Esophagus (tissue), 2 donors: Measurements from ENCODE around the gene IL17RE. TPM values are rescaled to one million over a fixed set of nuclear protein-coding genes. Genes with fewer than 3 reads are reported as not detected.

Experiments used
- H3K27ac ChIP-seq, 2 donors: one replicate each; pipeline ENCODE4 v1.5.1; 2013; ENCODE audit warnings: low read depth in 2 of 2, mild to moderate bottlenecking in 2 of 2, inconsistent platforms in 1 of 2, low read length in 1 of 2, moderate library complexity in 1 of 2
- H3K27me3 ChIP-seq, 2 donors: one replicate each; pipeline ENCODE4 v1.6.1; 2013; ENCODE audit warnings: low read length in 2 of 2, control low read depth in 1 of 2, mild to moderate bottlenecking in 1 of 2; ENCODE audit not compliant: insufficient read depth in 2 of 2, control insufficient read depth in 1 of 2
- H3K36me3 ChIP-seq, 2 donors: one replicate each; pipeline ENCODE4 v1.6.1; 2013; ENCODE audit warnings: low read length in 1 of 2; ENCODE audit not compliant: control insufficient read depth in 2 of 2, insufficient read depth in 2 of 2
- H3K4me1 ChIP-seq, 2 donors: one replicate each; pipeline ENCODE4 v1.6.1; 2013; ENCODE audit warnings: low read length in 1 of 2; ENCODE audit not compliant: control insufficient read depth in 2 of 2, insufficient read depth in 2 of 2
- H3K4me3 ChIP-seq, 2 donors: one replicate each; pipeline ENCODE4 v1.5.1; 2013; ENCODE audit warnings: low read length in 2 of 2, mild to moderate bottlenecking in 2 of 2, low read depth in 1 of 2, moderate library complexity in 1 of 2
- H3K9me3 ChIP-seq, 2 donors: one replicate each; pipeline ENCODE4 v1.6.1; 2013; ENCODE audit warnings: mild to moderate bottlenecking in 2 of 2, low read depth in 1 of 2, low read length in 1 of 2, moderate library complexity in 1 of 2; ENCODE audit not compliant: control insufficient read depth in 2 of 2, insufficient read depth in 1 of 2
- WGBS, 2 donors: extraction: QIAGEN DNeasy Blood & Tissue Kit; methylation state at CpG; one replicate each; pipeline ENCODE4 v1.1.7; 2013; 5-methylcytosine and 5-hydroxymethylcytosine counted together
- polyA plus RNA-seq, 2 donors: library from polyadenylated mRNA; stranded (reverse); fragments of 200-250 nt; gene quantifications; one replicate each; pipeline ENCODE4 v1.2.3, GENCODE V29; 2013
- donor health status: healthy with polysubstance abuse.
- donor health status: Bipolar disorder and iron deficiency.

Gene IL17RE
- polyA plus RNA-seq, 2 donors = 9.2 to 24.9 TPM

GRCh38 chr3:9913601-9914000 lies 11.0 kb downstream of the IL17RE start:
- no peaks in the 10 kb centered on the region for H3K27me3 ChIP-seq
- H3K4me1 ChIP-seq = peaks cover 4 to 26% of the 10 kb centered on the region in 2 donors
- no peaks in the 10 kb centered on the region for H3K9me3 ChIP-seq
- H3K27ac ChIP-seq = peak overlapping the region in 1 of 2 donors; percentile 78
- H3K36me3 ChIP-seq = peaks cover 0 to 12% of the 10 kb centered on the region in 2 donors
- no peak overlapping the region for H3K4me3 ChIP-seq
- 55 to 59% methylated on average over 5 of the region's 5 CpGs for WGBS, 2 donors

DNA sequence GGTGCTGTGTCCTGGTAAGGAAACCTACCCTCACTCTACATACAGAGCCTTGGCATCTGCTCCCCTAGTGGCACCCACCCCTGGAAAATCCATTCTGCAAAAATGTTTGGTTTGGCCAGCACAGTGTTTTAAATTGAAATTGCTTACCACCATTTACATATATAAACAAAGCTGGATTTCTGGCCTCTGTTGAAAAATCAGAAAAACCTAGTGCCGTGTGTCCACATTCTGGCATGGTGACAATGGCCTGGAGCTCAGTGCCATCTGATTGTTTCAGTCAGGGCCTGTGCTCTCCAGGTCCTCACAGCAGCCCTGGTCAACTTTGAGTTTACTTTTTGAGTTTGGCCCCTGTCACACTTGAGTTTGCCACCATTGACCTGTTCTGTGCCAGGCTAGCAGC lies 11.4 kb downstream of the IL17RE start:
- no peaks in the 10 kb centered on the region for H3K27me3 ChIP-seq
- 45 to 47% methylated on average over 1 of the region's 1 CpG for WGBS, 2 donors
- peaks cover 4 to 26% of the 10 kb centered on the region in 2 donors for H3K4me1 ChIP-seq
- H3K9me3 ChIP-seq = no peaks in the 10 kb centered on the region
- no peak overlapping the region for H3K4me3 ChIP-seq
- H3K27ac ChIP-seq = peak overlapping the region in 1 of 2 donors; percentile 78
- peaks cover 0 to 11% of the 10 kb centered on the region in 2 donors for H3K36me3 ChIP-seq

- H3K27ac ChIP-seq = peak overlapping the region; percentile 86 to 95
- H3K9me3 ChIP-seq = no peaks in the 10 kb centered on the region
- H3K27me3 ChIP-seq = no peaks in the 10 kb centered on the region
- H3K4me1 ChIP-seq = peaks cover 4 to 26% of the 10 kb centered on the region in 2 donors
- WGBS, 2 donors = 27 to 31% methylated on average over 15 of the region's 15 CpGs
- H3K4me3 ChIP-seq = peak overlapping the region; percentile 60 to 61
- peaks cover 0 to 7% of the 10 kb centered on the region in 2 donors for H3K36me3 ChIP-seq
Measured at GRCh38 chr3:9914559-9915253, 12.1 kb downstream of the IL17RE start.

GRCh38 chr3:9915254-9916141 lies 12.8 kb downstream of the IL17RE start:
- Histone ChIP-seq H3K4me3 (peak overlapping the region; percentile 60 to 61), H3K36me3 (peaks cover 0 to 10% of the 10 kb centered on the region in 2 donors), H3K27ac (peak overlapping the region; percentile 86 to 95), H3K9me3 (no peaks in the 10 kb centered on the region), H3K27me3 (no peaks in the 10 kb centered on the region), H3K4me1 (peaks cover 4 to 26% of the 10 kb centered on the region in 2 donors)
- 1 to 3% methylated on average over 80 to 99 of the region's 99 CpGs for WGBS, 2 donors

GRCh38 chr3:9916346-9916733 lies 13.7 kb downstream of the IL17RE start:
- Histone ChIP-seq H3K9me3 (no peaks in the 10 kb centered on the region), H3K36me3 (peaks cover 0 to 7% of the 10 kb centered on the region in 2 donors), H3K4me1 (peaks cover 4 to 26% of the 10 kb centered on the region in 2 donors), H3K4me3 (peak overlapping the region in 1 of 2 donors; percentile 84), H3K27me3 (no peaks in the 10 kb centered on the region), H3K27ac (peak overlapping the region; percentile 92 to 95)
- WGBS, 2 donors = 37 to 43% methylated on average over 7 of the region's 7 CpGs

GRCh38 chr3:9916734-9917680 lies 14.4 kb downstream of the IL17RE start, which contains the start of gene IL17RC:
TSS of gene IL17RC (plus strand) at chr3:9917098. CDS start at chr3:9917316, 218 bp downstream.
- Histone ChIP-seq H3K36me3 (peaks cover 0 to 6% of the 10 kb centered on the region in 2 donors), H3K4me3 (peak within 1 kb of the TSS; percentile 61 to 84), H3K9me3 (no peaks in the 10 kb centered on the region), H3K27ac (peak within 1 kb of the TSS; percentile 92 to 95), H3K4me1 (peaks cover 4 to 26% of the 10 kb centered on the region in 2 donors), H3K27me3 (no peaks in the 10 kb centered on the region)
- WGBS, 2 donors = 11 to 14% methylated on average over 18 to 19 of the region's 19 CpGs

DNA sequence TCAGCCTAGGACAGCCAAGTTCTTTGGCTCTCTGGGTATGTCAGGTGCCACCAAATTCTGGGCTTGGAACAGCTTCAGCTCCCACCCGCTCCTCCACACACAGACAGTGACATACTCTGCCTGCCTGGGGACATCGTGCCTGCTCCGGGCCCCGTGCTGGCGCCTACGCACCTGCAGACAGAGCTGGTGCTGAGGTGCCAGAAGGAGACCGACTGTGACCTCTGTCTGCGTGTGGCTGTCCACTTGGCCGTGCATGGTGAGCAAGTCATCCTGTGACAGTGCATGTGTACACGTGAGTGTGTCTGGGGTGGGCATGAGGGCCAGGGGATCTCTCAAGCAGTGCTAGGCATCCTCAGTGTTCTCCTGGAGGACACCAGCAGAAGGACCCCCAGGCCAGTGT lies 15.2 kb downstream of the IL17RE start:
- WGBS, 2 donors = 55 to 68% methylated on average over 10 of the region's 10 CpGs
- Histone ChIP-seq H3K27ac (peak overlapping the region in 1 of 2 donors; percentile 92), H3K36me3 (peaks cover 0 to 6% of the 10 kb centered on the region in 2 donors), H3K4me3 (peak overlapping the region; percentile 59 to 84), H3K4me1 (peaks cover 4 to 26% of the 10 kb centered on the region in 2 donors), H3K9me3 (no peaks in the 10 kb centered on the region), H3K27me3 (no peaks in the 10 kb centered on the region)

DNA sequence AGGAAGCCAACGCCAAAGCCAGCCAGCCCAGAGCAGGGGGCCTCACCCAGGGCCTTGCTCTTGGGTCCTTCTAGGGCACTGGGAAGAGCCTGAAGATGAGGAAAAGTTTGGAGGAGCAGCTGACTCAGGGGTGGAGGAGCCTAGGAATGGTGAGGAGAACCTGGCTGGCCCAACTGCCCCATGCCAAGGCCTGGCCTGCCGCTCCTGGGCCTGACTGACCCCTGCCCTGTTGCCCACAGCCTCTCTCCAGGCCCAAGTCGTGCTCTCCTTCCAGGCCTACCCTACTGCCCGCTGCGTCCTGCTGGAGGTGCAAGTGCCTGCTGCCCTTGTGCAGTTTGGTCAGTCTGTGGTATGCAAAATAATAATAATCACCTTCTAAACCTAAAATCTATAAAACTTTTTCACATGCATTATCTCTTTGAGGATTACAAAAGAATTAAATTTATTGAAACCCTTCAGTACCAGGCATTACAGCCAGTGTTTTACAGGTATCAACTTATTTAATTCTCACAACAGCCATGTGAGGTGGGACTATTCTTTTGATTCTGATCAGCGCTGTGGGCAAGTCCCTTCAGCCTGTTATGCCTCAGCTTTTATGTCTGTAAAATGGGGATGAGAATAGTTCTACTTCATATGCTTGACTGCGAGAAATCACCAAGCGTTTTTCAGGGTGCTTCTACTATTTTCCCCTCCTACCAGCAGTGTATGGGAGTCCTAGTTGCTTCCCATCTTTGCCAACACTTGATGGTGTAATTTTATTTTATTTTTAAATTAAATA lies 15.8 kb downstream of the IL17RE start:
- no peak overlapping the region for H3K27ac ChIP-seq
- no peaks in the 10 kb centered on the region for H3K9me3 ChIP-seq
- peaks cover 0 to 6% of the 10 kb centered on the region in 2 donors for H3K36me3 ChIP-seq
- 95% methylated on average over 8 of the region's 8 CpGs for WGBS, 2 donors
- H3K4me3 ChIP-seq = no peak overlapping the region
- H3K27me3 ChIP-seq = no peaks in the 10 kb centered on the region
- H3K4me1 ChIP-seq = peaks cover 4 to 26% of the 10 kb centered on the region in 2 donors
